Kidney tubule cell (primary cell): ENCODE measurements around the gene C22orf31.
"Not testable (repeated sequence)": the region's sequence is repeated elsewhere in the genome, so short reads cannot be mapped to it uniquely, and the experiment has no call there.

Experiments used
- DNase-seq: peaks from one replicate; pipeline ENCODE4 v3.0.0-alpha.2; 2018; ENCODE audit warnings: low spot score

Gene C22orf31

DNA sequence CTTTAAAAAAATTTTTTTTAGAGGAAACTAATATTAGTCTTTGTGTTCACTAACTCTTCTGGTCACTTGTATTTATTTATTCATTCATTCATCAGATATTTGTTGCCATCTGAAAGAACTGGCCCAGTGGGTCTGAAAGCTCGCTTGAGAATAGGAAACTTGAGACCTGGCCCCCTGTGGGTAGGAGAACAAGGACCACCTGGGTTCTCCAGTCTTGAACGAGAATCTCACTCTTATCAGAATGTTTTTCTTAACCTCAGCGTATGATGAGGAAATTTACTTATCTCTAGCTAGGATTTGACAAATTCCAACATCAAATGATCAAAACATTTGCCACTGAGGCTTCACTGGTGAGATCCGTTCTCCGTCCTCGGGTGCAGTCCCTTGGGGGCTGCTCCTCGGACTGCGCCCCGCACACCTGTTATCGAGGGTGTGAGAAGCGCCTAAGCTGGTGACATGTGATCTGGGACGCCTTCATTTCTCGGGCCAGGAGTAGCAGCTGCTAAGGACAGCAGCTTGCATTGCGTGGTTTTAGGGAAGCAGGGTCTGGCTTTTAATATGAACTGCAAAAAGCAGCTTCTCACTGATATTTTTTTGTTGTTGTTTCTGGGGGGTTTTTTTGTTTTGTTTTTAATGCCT lies 6.3 kb downstream of the C22orf31 start:
- DNase-seq: no peak

DNA sequence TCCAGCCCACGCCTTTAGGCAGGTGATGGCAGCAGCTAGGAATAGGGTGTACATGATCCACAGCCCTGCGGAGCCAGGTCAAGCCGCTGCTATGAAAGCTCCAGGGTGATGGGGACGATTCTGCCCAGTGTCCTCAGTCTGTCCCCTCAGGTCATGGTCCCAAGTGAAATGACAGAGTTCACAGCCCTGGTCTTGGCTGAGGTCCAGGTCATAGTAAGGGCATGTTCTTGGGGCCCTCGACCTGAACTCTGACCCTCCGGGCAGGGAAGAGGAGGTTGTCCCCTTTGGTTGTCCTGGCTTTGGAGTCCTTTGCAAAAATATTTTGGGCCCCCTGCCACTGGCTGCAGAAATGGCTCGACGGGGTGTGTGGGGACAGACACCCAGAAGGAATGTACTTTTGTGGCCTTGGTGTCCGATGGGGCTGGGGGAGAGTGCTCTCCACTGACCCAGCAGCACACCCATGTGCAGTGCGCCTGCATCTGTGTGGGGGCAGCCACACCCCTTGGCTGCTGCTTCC lies 7.3 kb downstream of the C22orf31 start:
- no peak for DNase-seq

DNA sequence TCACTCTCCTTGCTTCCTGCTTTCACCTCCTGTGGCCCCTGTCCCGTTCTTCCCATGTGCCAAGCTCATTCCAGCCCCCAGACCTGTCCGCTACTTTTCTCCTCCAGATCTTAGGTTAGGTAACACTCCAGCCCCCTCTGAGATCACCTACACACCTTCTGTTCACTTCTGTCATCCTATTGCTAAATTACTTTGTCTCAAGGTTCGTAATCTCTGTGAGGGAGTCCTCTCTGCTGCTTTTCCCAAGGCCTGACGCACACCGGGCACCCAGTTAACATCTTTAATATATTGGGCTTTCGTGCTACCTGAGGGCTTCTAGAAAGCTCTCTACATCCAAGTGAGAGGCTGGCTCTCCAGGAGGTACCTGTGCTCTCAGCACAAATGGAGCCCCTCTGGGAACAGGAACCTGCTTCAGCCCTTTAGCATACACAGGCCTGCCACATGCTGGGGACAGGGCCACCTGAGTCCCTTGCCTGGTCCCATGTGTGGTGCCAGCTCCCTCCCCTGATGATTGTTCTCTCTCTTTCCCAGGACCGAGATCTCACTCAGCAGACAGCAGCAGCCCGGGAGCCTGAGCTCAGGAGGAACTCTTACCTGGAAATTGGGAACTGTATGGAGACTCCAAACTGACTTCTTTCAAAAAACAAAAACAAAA lies 8.5 kb downstream of the C22orf31 start:
- DNase-seq: no peak

DNA sequence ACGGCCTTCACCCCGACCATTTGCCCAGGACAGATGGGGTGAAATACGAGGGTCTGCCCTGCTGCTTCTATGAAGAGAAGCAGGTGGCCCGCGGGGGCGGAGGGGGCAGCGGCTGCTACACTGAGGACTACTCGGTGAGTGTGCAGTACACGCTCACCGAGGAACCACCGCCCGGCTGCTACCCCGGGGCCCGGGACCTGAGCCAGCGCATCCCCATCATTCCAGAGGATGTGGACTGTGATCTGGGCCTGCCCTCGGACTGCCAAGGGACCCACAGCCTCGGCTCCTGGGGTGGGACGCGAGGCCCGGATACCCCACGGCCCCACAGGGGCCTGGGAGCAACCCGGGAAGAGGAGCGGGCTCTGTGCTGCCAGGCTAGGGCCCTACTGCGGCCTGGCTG lies 11.2 kb downstream of the C22orf31 start:
- DNase-seq: no peak

DNA sequence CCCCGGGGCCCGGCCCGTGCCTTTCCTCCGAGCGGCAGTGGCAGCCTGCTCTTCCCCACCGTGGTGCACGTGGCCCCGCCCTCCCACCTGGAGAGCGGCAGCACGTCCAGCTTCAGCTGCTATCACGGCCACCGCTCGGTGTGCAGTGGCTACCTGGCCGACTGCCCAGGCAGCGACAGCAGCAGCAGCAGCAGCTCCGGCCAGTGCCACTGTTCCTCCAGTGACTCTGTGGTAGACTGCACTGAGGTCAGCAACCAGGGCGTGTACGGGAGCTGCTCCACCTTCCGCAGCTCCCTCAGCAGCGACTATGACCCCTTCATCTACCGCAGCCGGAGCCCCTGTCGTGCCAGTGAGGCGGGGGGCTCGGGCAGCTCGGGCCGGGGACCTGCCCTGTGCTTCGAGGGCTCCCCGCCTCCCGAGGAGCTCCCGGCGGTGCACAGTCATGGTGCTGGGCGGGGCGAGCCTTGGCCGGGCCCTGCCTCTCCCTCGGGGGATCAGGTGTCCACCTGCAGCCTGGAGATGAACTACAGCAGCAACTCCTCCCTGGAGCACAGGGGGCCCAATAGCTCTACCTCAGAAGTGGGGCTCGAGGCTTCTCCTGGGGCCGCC lies 11.9 kb downstream of the C22orf31 start:
- no peak for DNase-seq

DNA sequence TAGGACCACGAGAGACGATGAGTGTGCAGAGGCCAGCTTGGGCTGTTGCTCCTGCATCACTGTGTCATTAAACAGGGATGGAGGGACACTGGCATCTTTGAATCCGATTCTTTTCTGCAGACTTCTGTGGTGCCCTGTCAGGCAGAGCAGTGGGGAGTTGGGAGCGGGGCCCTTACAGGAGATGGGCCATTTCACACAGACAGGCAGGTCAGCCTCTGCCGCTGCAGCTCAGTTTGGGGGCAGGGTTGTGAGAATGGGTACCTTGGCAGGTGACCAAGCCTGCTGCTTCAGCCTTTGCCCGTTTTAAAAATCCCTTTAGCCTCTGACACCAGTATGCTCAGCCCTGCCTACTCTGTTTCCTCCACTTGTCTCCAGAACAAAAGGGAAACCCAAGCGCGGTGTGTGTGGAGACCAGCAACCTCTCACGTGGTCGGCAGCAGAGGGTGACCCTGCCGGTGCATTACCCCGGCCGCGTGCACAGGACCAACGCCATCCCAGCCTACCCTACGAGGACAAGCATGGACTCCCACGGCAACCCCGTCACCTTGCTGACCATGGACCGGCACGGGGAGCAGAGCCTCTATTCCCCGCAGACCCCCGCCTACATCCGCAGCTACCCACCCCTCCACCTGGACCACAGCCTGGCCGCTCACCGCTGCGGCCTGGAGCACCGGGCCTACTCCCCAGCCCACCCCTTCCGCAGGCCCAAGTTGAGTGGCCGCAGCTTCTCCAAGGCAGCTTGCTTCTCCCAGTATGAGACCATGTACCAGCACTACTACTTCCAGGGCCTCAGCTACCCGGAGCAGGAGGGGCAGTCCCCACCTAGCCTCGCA lies 12.6 kb downstream of the C22orf31 start:
- DNase-seq: no peak

DNA sequence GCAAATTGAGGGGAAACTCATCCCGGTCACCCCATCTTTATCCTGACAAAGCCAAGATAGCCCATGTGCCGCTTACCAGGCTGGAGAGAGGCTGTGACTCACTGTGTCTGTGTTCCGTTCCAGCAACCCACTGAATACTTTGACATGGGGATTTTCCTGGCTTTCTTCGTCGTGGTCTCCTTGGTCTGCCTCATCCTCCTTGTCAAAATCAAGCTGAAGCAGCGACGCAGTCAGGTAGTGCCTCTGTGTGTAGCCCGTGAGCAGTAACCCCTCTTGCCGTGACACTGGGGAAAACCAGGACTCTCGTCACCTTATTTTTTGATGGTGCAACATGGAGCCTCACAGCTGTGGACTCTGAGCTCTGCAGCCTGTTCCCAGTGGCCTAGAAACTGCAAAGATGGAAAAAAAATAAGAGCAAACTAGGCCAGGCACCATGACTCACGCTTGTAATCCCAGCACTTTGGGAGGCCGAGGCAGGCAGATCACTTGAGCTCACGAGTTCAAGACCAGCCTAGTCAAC lies 16.9 kb downstream of the C22orf31 start:
- DNase-seq: peak; percentile 89

DNA sequence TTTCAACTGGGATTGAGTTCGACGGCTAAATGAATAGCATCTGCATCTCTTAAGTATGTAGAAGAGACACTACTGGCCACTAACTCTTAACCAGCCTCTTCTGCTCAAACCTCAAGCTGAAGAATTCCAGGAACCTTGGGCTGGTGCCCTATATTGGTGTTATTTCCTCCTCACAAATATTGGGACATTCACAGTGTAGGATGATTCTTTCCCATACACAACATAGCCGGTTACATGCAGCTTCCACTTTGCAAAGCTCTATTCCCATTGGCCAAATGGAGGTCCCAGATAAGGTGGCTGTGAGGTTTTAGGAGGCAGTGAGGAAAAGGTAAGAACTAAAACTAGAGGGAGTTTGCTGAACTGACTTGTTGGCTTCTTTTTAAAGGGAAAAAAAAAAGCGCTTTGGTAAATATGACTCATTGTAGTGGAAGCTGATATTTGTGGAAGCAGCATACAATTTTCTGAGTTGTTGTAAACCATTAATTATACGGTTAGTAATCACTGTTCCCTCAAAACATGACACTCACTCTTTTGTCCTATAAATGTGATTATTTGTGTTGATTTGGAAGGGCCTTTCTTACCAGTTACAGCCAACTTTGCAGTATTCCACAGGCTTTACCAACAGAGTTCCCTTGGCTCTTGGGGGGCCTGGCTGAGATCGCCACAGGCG lies 17.6 kb downstream of the C22orf31 start:
- peak; percentile 70 for DNase-seq

DNA sequence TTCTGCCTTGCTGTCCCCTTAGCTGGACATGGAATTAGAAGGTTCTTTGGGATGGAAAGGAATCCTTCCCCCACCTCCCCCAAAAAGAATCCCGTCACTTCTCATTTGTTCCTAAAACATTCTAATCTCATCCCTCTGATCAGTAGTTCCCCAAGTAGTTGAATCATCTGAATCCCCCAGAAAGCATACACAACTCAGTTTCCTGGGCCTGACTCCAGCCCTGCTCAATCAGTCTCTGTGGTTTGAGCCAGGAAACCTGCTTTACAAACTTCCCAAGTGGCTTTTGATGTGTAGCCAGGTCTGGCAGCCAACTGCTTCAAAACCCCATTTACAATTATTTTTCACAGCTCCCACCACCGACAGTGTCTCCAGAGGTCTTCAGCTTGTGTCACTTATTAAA lies 20.2 kb downstream of the C22orf31 start:
- DNase-seq: peak; percentile 25

DNA sequence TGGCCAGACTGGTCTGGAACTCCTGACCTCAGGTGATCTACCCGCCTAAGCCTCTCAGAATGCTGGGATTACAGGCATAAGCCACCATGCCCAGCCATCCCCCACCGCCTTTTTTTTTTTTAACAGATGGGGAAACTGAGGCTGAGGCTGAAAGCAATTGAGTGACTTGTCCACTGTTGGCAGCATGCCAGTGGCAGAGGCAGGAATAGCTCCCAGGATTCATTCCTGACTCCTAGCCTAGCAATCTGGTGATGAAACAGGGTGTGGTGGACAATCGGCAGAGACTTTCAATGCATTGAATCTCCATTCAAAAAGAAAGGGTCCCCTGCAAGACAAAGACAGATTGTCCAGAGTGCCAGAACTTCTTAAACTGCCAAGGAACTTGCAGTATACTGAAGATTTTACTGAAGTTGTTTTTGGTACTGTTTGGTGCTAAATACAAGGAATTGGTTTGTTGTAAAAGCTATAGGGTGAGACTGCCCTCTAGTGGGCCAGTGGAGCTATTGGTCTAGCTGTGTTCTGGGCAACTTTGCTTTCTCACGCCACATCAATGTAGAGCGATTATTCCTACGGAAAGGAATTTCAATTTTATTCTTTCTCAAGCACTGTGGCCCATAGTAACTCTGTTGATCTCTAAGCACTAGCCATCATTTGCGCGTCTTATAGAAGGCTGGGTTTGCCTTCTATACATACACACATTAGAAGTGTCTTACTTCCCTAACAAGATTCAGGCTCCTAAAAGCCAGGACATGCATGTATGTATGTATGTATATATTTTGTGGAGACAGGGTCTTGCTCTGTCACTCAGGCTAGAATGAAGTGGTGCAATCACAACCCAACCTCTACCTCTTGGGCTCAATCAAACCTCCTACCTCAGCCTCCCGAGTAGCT lies 21.0 kb downstream of the C22orf31 start:
- DNase-seq: peak; percentile 84

DNA sequence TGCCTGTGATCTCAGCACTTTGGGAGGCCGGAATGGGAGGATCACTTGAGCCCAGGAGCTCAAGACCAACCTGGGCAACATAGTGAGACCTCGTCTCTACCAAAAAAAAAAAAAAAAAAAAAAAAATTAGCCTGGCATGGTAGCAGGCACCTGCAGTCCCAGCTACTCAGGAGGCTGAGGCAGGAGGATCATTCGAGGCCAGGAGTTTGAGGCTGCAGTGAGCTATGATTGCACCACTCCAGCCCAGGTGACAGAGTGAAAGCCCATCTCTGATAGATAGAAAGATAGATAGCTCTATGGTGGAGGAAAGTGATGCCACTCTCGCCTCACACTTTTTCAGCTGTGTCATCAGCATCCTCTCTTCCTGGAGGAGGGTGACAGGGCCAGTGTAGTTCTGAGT lies 21.9 kb downstream of the C22orf31 start:
- DNase-seq: not testable (repeated sequence)

DNA sequence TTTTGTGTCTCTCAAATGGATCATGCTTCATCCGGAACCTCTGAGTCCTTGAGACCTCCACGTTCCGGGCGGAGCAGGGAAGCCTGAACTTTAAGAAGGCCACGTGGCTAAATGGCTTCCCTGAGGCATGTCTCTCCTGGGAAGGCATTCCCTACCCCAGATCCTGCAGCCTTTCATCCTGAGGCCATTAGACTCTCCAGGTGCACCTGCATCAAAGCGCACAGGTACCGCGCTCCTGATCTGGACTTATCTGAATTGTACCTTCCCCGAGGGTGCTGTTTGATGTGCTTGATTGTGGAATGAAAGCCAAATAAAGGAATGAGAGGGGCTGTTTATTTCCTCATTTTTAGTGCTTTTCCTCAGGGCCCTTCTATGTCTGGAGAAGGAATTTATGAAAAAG lies 22.5 kb downstream of the C22orf31 start:
- DNase-seq: no peak

DNA sequence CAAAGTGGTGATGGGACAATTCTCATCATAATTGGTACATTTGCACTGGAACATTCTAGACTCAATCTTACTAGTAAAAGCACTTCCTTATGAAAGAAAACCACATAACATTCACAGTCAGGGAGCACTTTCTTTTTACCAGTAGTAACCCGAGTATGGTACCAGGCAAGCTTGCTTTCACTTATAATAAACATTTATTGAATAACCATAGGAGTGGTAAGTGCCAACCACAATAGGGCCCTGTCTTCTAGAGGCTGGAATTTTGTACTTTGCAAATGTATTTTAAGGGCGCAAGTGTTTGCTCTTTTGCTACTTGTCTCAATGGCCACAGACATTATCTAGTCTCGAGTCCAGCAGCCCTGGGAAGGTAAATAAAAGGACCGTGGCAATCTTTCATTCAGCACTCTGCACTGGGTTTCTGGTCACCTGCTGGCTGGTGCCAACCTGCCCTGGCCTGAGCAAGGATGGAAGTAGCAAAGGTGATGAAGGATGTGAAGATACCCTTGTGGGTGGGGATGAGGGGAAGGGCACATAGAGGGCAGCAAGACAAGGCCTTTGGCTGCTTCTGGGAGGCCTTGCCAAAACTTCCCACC lies 24.2 kb downstream of the C22orf31 start:
- no peak for DNase-seq

DNA sequence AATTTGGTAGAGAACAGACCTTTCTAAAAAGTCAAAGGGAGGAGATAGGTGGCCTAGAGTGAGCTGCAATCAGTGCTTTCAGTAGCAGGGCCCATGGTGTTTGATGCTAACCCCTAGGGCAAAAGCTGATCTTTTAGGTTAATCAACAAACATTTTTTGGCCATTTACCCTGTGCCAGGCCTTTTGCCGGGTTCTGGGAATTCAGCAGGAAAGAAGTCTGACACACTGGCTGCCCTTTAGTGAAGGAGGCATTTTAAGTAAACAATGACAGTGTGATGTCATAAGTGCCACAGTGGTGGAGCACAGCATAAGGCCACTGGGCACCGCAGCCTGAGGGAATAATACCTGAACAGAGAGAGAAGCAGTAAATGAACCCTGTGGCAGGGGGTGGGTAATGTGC lies 29.0 kb downstream of the C22orf31 start:
- peak; percentile 79 for DNase-seq

DNA sequence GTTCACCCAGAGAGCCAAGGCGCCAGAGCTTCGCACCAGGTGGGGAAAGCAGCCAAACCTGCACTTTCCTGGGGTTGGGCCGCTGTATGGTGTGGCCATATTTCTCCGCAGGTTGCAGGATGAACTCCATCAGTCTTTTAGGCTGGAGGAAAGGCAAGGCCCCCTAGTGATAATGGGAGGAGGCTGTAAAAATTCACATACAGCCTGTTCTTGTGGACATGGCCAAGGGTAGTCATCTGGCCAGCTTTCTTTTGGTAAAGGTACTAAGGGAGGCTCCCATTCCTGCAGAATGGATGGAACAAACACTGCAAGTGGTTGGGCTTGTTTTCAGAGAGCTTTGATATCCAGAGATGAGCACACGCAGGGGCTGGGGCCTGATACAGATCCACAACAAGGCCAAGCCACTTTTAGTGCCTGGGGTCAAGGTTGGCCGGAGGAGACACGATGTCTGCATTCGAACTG lies 29.6 kb downstream of the C22orf31 start:
- no peak for DNase-seq

DNA sequence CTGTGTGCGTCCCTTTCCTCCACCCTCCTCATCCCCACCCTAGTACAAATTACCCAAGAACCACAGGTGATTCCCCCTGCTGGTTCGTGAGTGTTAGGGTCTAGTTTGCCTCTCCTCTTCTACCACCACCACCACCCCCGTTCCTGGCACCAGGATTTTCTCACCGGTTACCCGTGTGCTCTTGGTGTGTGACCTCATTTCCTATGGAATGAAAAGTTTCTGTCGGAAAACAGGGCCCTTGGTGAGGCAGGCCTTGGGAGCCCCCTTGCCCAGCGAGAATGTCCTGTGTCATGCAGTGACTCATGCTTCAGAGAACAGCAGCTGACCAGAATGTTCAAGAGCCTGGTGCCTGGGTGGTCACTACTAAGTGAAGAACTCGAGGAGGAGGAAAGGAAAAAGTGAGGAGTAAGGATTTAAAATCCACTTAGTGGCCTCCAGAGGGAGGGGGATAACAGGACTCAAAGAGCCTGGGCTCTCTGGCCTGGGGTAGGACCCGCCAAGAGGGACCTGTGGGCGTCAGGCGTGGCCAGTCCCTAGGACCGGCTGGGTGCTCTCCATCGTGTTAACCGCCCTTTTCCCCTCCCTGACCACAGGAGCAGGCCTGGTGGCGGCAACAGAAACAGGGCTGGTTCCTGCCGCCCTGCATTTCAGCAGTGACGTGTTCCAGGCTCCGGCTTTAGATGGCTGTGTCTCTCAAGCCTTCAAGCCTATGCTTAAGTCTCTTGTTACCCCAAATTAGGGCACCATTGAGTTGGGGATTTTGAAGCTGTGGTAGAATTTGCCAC lies 30.2 kb downstream of the C22orf31 start:
- DNase-seq: peak; percentile 99

DNA sequence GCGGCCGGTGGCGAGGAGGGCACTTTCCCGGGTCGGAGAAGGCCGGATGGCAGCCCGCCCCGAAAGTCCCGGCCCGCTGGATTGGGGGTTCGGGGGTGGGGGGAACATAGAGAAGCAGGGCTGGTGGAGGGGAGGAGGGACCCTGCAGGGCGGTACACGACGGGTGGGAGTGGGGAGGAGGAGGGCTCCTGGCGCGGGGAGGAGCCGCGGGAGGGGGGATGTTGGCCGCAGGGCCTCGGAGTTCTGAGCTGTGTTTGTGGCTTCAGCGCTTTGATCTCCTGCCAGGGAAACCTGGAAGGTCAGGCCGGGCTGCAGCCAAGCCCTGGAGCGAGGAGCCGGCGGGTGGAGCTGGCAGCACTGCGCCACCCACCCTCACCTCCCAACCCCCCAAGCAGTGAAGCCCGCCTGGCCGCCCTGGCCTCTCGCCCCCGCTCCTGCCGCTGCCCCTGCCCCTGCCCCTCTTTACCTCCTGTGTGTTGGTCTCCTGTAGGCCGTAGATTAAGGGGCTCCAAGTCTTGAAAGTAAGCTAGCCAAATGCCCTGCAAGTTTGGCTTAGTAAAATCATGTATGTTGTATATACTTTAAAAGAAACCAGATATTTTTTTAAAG lies 30.9 kb downstream of the C22orf31 start:
- DNase-seq: peak; percentile 95

DNA sequence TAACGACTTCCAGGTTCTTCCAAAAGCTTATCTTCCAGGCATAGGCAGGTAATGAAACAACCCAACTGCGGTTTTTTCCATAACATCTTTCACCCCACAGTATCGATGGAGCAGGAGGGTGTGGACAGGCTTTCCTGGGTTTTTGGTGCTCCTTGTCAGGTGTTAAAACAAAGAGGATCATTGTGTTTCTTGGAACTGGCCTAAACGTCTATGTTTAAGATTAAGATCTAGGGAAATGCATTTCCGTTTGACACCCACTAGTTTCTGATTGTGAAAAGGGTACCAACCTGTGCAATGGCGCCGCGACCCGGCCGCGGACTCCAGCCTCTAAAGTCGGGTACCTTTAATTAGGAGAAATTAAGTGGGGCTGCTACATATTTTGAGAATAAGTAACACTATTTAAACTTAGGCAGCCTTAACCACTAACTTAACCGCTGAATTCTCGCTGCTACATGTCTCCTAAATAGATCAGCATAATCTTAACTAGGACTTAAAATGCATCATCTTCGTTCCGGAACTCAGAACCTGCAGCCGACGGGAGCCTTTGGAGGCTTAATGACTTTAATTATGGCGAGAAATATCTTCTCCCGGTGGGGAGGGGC lies 31.5 kb downstream of the C22orf31 start:
- peak; percentile 69 for DNase-seq
